Measurements from ENCODE around the gene PAFAH2. TPM values are rescaled to one million over a fixed set of nuclear protein-coding genes. Genes with fewer than 3 reads are reported as not detected.

Gene PAFAH2
- total RNA-seq: 6.0 TPM

GRCh38 chr1:25997828-25998761 is at the start of gene PAFAH2:
TSS of gene PAFAH2 (minus strand) at chr1:25998063. CDS start at chr1:25990816, 7,247 bp downstream.

GRCh38 chr1:26045722-26046245 is 47.9 kb upstream of the PAFAH2 start, which contains the start of gene SLC30A2:
TSS of gene SLC30A2 (minus strand) at chr1:26046118. CDS start at chr1:26045896, 222 bp downstream.

GRCh38 chr1:26021647-26022403 is 24.0 kb upstream of the PAFAH2 start, which contains the start of gene EXTL1:
TSS of gene EXTL1 (plus strand) at chr1:26021775. CDS start at chr1:26022647, 872 bp downstream.

Small RNAs within 50 kb of the gene (small RNA-seq; reads per million reads assigned to genes)
- gene RF00283 (not detected), gene RF00492 (not detected), gene RNU6-110P (not detected)

Other genes starting within 250 kb of the PAFAH2 start
- gene SELENON, start 197.9 kb downstream of the PAFAH2 start, total RNA-seq: 15.9 TPM
- gene MTFR1L, start 178.1 kb downstream of the PAFAH2 start, total RNA-seq: 54.4 TPM
- 2.3 TPM for gene AUNIP, start 138.6 kb downstream of the PAFAH2 start, total RNA-seq
- 13.8 TPM for gene PAQR7, start 122.4 kb downstream of the PAFAH2 start, total RNA-seq
- 664 TPM for gene STMN1, start 91.6 kb downstream of the PAFAH2 start, total RNA-seq
- 2.5 TPM for gene EXTL1, start 23.7 kb upstream of the PAFAH2 start, total RNA-seq
- gene SLC30A2, start 48.1 kb upstream of the PAFAH2 start, total RNA-seq: not detected
- not detected for gene TRIM63, start 69.6 kb upstream of the PAFAH2 start, total RNA-seq
- gene PDIK1L, start 113.8 kb upstream of the PAFAH2 start, total RNA-seq: 59.1 TPM
- 0.92 TPM for gene FAM110D, start 161.0 kb upstream of the PAFAH2 start, total RNA-seq
- gene C1orf232, start 170.9 kb upstream of the PAFAH2 start, total RNA-seq: not detected
- 10.8 TPM for gene ZNF593, start 171.8 kb upstream of the PAFAH2 start, total RNA-seq
- gene ZNF593OS, start 173.8 kb upstream of the PAFAH2 start, total RNA-seq: not detected
- gene CNKSR1, start 179.4 kb upstream of the PAFAH2 start, total RNA-seq: 1.4 TPM
- gene CATSPER4, start 192.5 kb upstream of the PAFAH2 start, total RNA-seq: not detected
- gene CEP85, start 236.1 kb upstream of the PAFAH2 start, total RNA-seq: 16.1 TPM